Stimulated activated CD4-positive, alpha-beta T cell treated with anti-CD3 and anti-CD28 coated beads, Interleukin-12 subunit alpha, Interleukin-12 subunit beta, amount 100 ng/mL, for 4 hours (primary cell): ENCODE data around the gene RNPC3.
"Not testable (repeated sequence)": the region's sequence is repeated elsewhere in the genome, so short reads cannot be mapped to it uniquely, and the experiment has no call there.

ENCODE experiments used
- DNase-seq: peaks from one replicate; pipeline ENCODE4 v3.0.0-alpha.2; 2020

The RNPC3 gene

GRCh38 chr1:103525607-103526507, at the start of gene RNPC3:
Gene RNPC3 (plus strand): TSS chr1:103525699. CDS start chr1:103526071, 372 bp downstream.
- peak; percentile 87 for DNase-seq

GRCh38 chr1:103477101-103477500, 48.4 kb upstream of the RNPC3 start:
- DNase-seq = no peak

- DNase-seq = no peak
Measured at GRCh38 chr1:103489935-103490334, 35.6 kb upstream of the RNPC3 start.

- no peak for DNase-seq
Measured at GRCh38 chr1:103492003-103492625, 33.4 kb upstream of the RNPC3 start.

GRCh38 chr1:103496014-103496635, 29.4 kb upstream of the RNPC3 start:
- DNase-seq = no peak

GRCh38 chr1:103497404-103497803, 28.1 kb upstream of the RNPC3 start:
- DNase-seq = no peak

- no peak for DNase-seq
Measured at GRCh38 chr1:103509250-103509649, 16.2 kb upstream of the RNPC3 start.

- no peak for DNase-seq
Measured at GRCh38 chr1:103513711-103514110, 11.8 kb upstream of the RNPC3 start.

- DNase-seq = no peak
Measured at GRCh38 chr1:103514920-103515503, 10.5 kb upstream of the RNPC3 start.

- DNase-seq = no peak
Measured at GRCh38 chr1:103516283-103516682, 9.2 kb upstream of the RNPC3 start.

GRCh38 chr1:103516693-103517092, 8.8 kb upstream of the RNPC3 start:
- DNase-seq = no peak

GRCh38 chr1:103517380-103518047, 8.0 kb upstream of the RNPC3 start:
- DNase-seq = no peak

- no peak for DNase-seq
Measured at GRCh38 chr1:103520822-103521221, 4.7 kb upstream of the RNPC3 start.

GRCh38 chr1:103523346-103523745, 2.2 kb upstream of the RNPC3 start:
- no peak for DNase-seq

- DNase-seq = peak; percentile 2
Measured at GRCh38 chr1:103525114-103525606, 339 bp upstream of the RNPC3 start.

GRCh38 chr1:103527331-103527730, 1.8 kb downstream of the RNPC3 start:
- DNase-seq = no peak

GRCh38 chr1:103529746-103530145, 4.2 kb downstream of the RNPC3 start:
- peak; percentile 46 for DNase-seq

- no peak for DNase-seq
Measured at GRCh38 chr1:103538226-103538625, 12.7 kb downstream of the RNPC3 start.

GRCh38 chr1:103541431-103541830, 15.9 kb downstream of the RNPC3 start:
- no peak for DNase-seq

- DNase-seq = no peak
Measured at GRCh38 chr1:103546496-103546895, 21.0 kb downstream of the RNPC3 start.

GRCh38 chr1:103547840-103548239, 22.3 kb downstream of the RNPC3 start:
- no peak for DNase-seq

- DNase-seq = no peak
Measured at GRCh38 chr1:103560427-103560826, 34.9 kb downstream of the RNPC3 start.

- DNase-seq = not testable (repeated sequence)
Measured at GRCh38 chr1:103561124-103561523, 35.6 kb downstream of the RNPC3 start.
